Spleen (tissue), 7 donors: ENCODE data around the gene RELA.

Experiments used
- CTCF ChIP-seq, 11 experiments: fragments of 200-600 bp in 7 of 11; fragments of 450-650 bp in 4 of 11; sonication (generic) in 4 of 11; IDR thresholded peaks in 8 of 11; conservative IDR thresholded peaks in 3 of 11; 1 replicate in 7 of 11; 2 replicates in 4 of 11; pipeline versions ENCODE4 v1.4.0 to v1.8.0; 2016 to 2021; ENCODE audit warnings: antibody characterized with exemption in 11 of 11, inconsistent platforms in 4 of 11, mild to moderate bottlenecking in 1 of 11
- POLR2A ChIP-seq, 3 donors: fragments of 450-650 bp; IDR thresholded peaks; one replicate each; pipeline ENCODE4 v1.5.1; 2017; ENCODE audit warnings: antibody characterized with exemption in 3 of 3, mild to moderate bottlenecking in 1 of 3
- POLR2AphosphoS5 ChIP-seq, 3 donors: sonication (generic); formaldehyde crosslinking; IDR thresholded peaks; one replicate each; pipeline ENCODE4 v1.5.1; 2017; ENCODE audit warnings: antibody characterized with exemption in 3 of 3
- donor health status: DM: no; HTN: no; CAD: no; lungs with moderate emphysema.
- donor health status: DM: no; HTN: no; CAD: no.
- donor health status: DM: no; HTN: no; CAD: no.

- TF ChIP-seq CTCF (IDR thresholded peaks at IDR 0.05 in 8 of 11, conservative IDR thresholded peaks at IDR 0.05 in 3 of 11) (no peak), POLR2A (IDR thresholded peaks at IDR 0.05) (no peak), POLR2AphosphoS5 (IDR thresholded peaks at IDR 0.05) (peak in 1 of 3 donors; percentile 45)
Measured at GRCh38 chr11:65623852-65624616, 38.7 kb downstream of the RELA start.
